ENCODE data around the gene MLLT10. TPM values are rescaled to one million over a fixed set of nuclear protein-coding genes. Genes with fewer than 3 reads are reported as not detected.

The MLLT10 gene
- total RNA-seq, 2 experiments from 2014 or later = 33.9 to 36.2 TPM

- Mint-ChIP-seq H3K27ac (no peak overlapping the region), H3K27me3 (peaks cover 82% of the 10 kb centered on the region), H3K4me3 (peak overlapping the region; percentile 60), H3K4me1 (peaks cover 15% of the 10 kb centered on the region), H3K9me3 (peaks cover 2% of the 10 kb centered on the region), H3K36me3 (no peaks in the 10 kb centered on the region)
- DNase-seq = peak; percentile 43
Measured at GRCh38 chr10:21497177-21497807, 36.7 kb upstream of the MLLT10 start.

DNA sequence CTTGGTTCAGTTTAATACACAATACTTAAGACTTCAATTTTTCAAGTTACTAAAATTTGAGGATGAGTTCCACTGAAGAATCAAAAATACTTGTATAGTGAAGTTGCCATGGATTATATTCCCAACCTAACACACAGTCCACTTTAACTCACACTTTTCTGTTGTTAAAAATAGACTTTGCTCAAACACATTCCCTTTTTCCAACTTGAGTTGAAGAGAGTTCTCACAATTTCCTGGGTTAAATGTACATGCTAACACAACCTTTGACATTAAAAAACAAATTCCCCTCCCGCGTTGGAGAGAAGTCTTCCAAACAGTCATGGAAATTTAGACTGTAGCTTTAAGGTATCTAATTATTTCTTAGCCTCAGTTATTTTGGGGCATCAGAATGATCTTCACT, 35.7 kb upstream of the MLLT10 start:
- H3K36me3 Mint-ChIP-seq = no peaks in the 10 kb centered on the region
- peak overlapping the region; percentile 2 for H3K4me3 Mint-ChIP-seq
- peaks cover 15% of the 10 kb centered on the region for H3K4me1 Mint-ChIP-seq
- H3K27ac Mint-ChIP-seq = no peak overlapping the region
- DNase-seq = no peak
- peaks cover 2% of the 10 kb centered on the region for H3K9me3 Mint-ChIP-seq
- H3K27me3 Mint-ChIP-seq = peaks cover 82% of the 10 kb centered on the region

- Mint-ChIP-seq H3K4me3 (no peak overlapping the region), H3K27ac (no peak overlapping the region), H3K36me3 (no peaks in the 10 kb centered on the region), H3K4me1 (peaks cover 14% of the 10 kb centered on the region), H3K27me3 (peaks cover 82% of the 10 kb centered on the region), H3K9me3 (peaks cover 2% of the 10 kb centered on the region)
- DNase-seq = no peak
Measured at GRCh38 chr10:21498986-21499385, 35.0 kb upstream of the MLLT10 start.

GRCh38 chr10:21499701-21500577, 34.1 kb upstream of the MLLT10 start:
- Mint-ChIP-seq H3K9me3 (peaks cover 2% of the 10 kb centered on the region), H3K36me3 (no peaks in the 10 kb centered on the region), H3K4me1 (peaks cover 11% of the 10 kb centered on the region), H3K27ac (no peak overlapping the region), H3K4me3 (no peak overlapping the region), H3K27me3 (peaks cover 82% of the 10 kb centered on the region)
- DNase-seq = peak; percentile 29

GRCh38 chr10:21500578-21500910, 33.5 kb upstream of the MLLT10 start:
- H3K27me3 Mint-ChIP-seq = peaks cover 76% of the 10 kb centered on the region
- DNase-seq = no peak
- H3K4me1 Mint-ChIP-seq = peaks cover 5% of the 10 kb centered on the region
- H3K27ac Mint-ChIP-seq = no peak overlapping the region
- peaks cover 2% of the 10 kb centered on the region for H3K9me3 Mint-ChIP-seq
- H3K4me3 Mint-ChIP-seq = no peak overlapping the region
- no peaks in the 10 kb centered on the region for H3K36me3 Mint-ChIP-seq

DNA sequence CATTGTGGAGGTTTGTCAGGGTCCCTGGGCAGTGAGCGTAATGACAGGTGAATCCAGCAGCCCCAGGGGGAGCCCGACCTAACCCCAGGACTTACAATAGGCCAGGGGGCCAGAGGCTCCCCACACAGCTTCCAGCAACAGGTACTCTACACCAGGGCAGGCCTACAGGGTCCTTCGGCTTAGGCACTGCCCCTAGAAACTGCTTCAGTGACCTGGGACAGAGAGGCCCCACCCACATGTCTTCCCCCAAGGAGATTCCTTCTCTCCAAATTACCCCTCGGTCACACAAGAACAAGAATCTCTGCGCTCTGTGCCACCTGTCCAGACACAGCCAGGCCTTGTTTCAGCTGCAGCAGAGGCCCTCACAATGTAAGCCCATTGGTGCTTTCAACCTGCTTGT, 32.9 kb upstream of the MLLT10 start:
- no peak for DNase-seq
- Mint-ChIP-seq H3K36me3 (no peaks in the 10 kb centered on the region), H3K27me3 (peaks cover 79% of the 10 kb centered on the region), H3K4me1 (peaks cover 5% of the 10 kb centered on the region), H3K9me3 (peaks cover 2% of the 10 kb centered on the region), H3K4me3 (no peak overlapping the region), H3K27ac (no peak overlapping the region)

DNA sequence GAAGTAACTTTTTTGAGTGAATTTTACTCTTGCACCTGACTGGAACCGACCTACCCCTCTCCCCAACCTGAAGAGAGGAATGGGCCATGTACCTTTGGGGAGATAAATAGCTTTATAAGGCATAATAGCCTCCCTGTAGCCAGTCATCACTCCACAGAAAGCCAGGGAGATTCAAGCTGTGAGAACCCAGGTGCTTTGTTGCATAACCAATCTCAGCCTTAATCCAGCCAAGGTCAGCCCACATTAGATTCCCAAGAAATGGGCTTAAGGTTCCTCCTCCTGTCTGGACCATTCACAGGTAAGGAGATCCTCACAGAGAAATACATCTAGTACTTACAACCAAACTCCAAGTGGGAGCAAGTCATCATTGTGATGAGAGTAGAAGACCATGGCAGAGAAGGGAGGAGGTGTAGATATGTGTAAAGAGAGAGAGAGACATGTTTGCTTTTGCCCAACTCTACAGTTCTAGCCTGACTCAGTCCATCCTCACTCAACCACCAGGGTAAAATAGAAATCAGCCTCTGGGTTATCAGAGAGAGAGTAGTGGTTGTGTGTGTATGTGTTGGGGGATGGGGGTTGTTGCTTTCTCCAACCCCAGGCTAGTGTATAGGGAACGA, 32.2 kb upstream of the MLLT10 start:
- no peaks in the 10 kb centered on the region for H3K36me3 Mint-ChIP-seq
- H3K27ac Mint-ChIP-seq = no peak overlapping the region
- peaks cover 83% of the 10 kb centered on the region for H3K27me3 Mint-ChIP-seq
- DNase-seq = no peak
- peaks cover 2% of the 10 kb centered on the region for H3K9me3 Mint-ChIP-seq
- H3K4me3 Mint-ChIP-seq = no peak overlapping the region
- peaks cover 5% of the 10 kb centered on the region for H3K4me1 Mint-ChIP-seq

- Mint-ChIP-seq H3K4me3 (no peak overlapping the region), H3K9me3 (peaks cover 2% of the 10 kb centered on the region), H3K27me3 (peaks cover 86% of the 10 kb centered on the region), H3K27ac (no peak overlapping the region), H3K4me1 (peaks cover 5% of the 10 kb centered on the region), H3K36me3 (no peaks in the 10 kb centered on the region)
- DNase-seq = no peak
Measured at GRCh38 chr10:21502348-21502740, 31.7 kb upstream of the MLLT10 start.

- H3K4me3 Mint-ChIP-seq = no peak overlapping the region
- DNase-seq = no peak
- no peaks in the 10 kb centered on the region for H3K36me3 Mint-ChIP-seq
- H3K27ac Mint-ChIP-seq = no peak overlapping the region
- peaks cover 2% of the 10 kb centered on the region for H3K9me3 Mint-ChIP-seq
- H3K4me1 Mint-ChIP-seq = no peaks in the 10 kb centered on the region
- peaks cover 83% of the 10 kb centered on the region for H3K27me3 Mint-ChIP-seq
Measured at GRCh38 chr10:21503542-21503941, 30.5 kb upstream of the MLLT10 start.

GRCh38 chr10:21505711-21506278, 28.2 kb upstream of the MLLT10 start:
- Mint-ChIP-seq H3K4me1 (no peaks in the 10 kb centered on the region), H3K4me3 (no peak overlapping the region), H3K27me3 (peaks cover 72% of the 10 kb centered on the region), H3K36me3 (no peaks in the 10 kb centered on the region), H3K9me3 (no peaks in the 10 kb centered on the region), H3K27ac (no peak overlapping the region)
- no peak for DNase-seq

DNA sequence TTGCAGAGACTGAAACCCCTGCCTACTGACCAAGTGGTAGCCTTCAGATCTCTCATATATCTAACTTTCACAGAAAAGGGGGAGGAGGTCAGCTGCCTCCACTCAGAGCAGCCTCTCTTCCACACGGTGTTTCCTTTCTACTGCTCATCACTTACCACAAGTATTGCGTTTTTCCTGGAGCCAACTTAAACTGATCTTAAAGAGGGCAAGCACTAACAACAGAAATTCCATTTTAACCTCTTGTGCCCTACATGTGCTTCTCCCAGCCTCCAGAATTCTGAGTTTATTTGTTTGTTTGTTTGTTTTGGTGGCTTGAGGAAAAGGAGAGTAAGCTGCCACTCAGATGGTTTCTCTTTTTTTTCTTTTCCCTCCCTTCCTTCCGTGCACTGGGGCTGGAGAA, 27.7 kb upstream of the MLLT10 start:
- H3K36me3 Mint-ChIP-seq = no peaks in the 10 kb centered on the region
- H3K9me3 Mint-ChIP-seq = no peaks in the 10 kb centered on the region

DNA sequence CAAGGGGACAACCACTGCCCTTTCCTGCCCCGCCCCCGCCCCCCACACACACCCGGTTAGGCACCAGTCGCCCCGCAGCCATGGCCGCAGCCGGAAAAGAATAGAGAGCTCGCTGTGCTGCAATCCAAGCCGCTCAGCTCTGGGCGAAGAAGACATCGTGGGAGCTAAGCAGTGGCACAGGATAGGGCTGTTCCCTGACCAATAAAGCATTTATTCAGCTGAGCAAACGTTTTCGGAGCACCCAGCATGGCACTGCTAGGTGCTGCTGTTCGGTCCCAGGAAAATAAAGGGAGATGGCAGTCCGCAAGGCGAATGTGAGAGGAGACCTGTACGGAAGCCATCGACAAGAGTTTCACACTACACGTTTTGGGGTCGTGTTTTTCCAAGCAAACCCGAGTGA, 26.9 kb upstream of the MLLT10 start:
- Mint-ChIP-seq H3K27me3 (peaks cover 72% of the 10 kb centered on the region), H3K4me3 (no peak overlapping the region), H3K36me3 (no peaks in the 10 kb centered on the region), H3K27ac (no peak overlapping the region), H3K4me1 (no peaks in the 10 kb centered on the region), H3K9me3 (no peaks in the 10 kb centered on the region)
- no peak for DNase-seq

More for the DNA sequence above, 27.7 kb upstream of the MLLT10 start:
- H3K27me3 Mint-ChIP-seq = peaks cover 72% of the 10 kb centered on the region
- H3K27ac Mint-ChIP-seq = no peak overlapping the region
- DNase-seq = no peak
- no peak overlapping the region for H3K4me3 Mint-ChIP-seq
- no peaks in the 10 kb centered on the region for H3K4me1 Mint-ChIP-seq

GRCh38 chr10:21508706-21509331, 25.2 kb upstream of the MLLT10 start:
- H3K4me1 Mint-ChIP-seq = no peaks in the 10 kb centered on the region
- H3K9me3 Mint-ChIP-seq = no peaks in the 10 kb centered on the region
- DNase-seq = no peak
- peaks cover 72% of the 10 kb centered on the region for H3K27me3 Mint-ChIP-seq
- H3K4me3 Mint-ChIP-seq = no peak overlapping the region
- H3K36me3 Mint-ChIP-seq = no peaks in the 10 kb centered on the region
- H3K27ac Mint-ChIP-seq = no peak overlapping the region

DNA sequence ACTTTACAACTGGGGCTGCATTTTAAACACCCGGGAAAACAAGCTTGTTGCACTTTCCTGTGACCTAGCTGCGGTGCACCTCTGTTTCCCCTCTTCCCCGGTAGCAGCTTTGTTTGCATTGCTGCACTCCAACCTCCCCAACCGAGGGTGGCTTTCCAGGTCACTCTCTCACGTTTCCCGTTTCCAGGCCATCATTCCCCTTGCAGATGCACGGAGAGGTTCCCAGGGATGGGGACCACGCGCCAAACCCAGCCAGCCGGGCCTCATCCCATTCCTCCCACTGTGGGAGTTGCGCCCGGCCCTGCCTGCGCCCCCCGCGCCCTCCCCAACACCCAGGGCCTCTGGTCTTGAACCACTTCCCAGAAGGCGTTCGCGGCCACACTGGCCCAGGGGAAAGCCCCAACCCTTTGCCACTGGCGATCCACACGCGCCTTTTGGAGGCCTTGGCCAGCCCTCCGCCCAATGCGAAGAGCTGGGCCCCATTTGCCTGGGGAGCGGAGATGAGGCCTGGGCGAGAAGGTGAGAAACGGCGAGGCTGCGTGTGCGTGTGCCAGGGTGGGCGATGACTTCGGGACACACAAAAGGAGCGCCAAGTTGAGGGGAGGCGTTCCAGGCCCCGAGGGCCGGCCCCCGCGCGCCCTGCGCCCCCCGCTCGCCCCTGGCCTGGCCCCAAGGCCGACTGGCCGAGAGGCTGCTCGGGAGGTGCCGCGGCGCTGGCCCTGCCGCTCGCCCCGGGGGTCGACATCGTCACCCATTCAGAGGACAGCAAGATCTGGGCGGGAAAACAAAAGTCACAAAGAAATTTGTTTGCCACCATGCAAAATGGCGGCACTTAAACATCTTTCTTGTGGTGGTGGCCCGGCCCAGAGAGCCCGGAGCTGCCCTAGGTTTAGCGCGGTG, 24.4 kb upstream of the MLLT10 start:
- no peaks in the 10 kb centered on the region for H3K9me3 Mint-ChIP-seq
- no peak overlapping the region for H3K27ac Mint-ChIP-seq
- H3K4me1 Mint-ChIP-seq = no peaks in the 10 kb centered on the region
- H3K27me3 Mint-ChIP-seq = peaks cover 74% of the 10 kb centered on the region
- no peaks in the 10 kb centered on the region for H3K36me3 Mint-ChIP-seq
- H3K4me3 Mint-ChIP-seq = no peak overlapping the region
- DNase-seq = no peak

Measured in activated naive CD8-positive, alpha-beta T cell treated with anti-CD3 and anti-CD28 coated beads for 36 hours (primary cell).